HUES6 (cell line): Measurements from ENCODE around the gene CAPZB.

ENCODE experiments used
- H3K27ac ChIP-seq: 2 replicates; pipeline ENCODE4 v1.7.0; 2013; ENCODE audit warnings: low read depth, mild to moderate bottlenecking, low read length, inconsistent platforms
- H3K27me3 ChIP-seq: 2 replicates; pipeline ENCODE4 v1.6.1; 2013; ENCODE audit warnings: low read length; ENCODE audit not compliant: control insufficient read depth, insufficient read depth
- H3K36me3 ChIP-seq: 2 replicates; pipeline ENCODE4 v1.6.1; 2013; ENCODE audit warnings: low read length; ENCODE audit not compliant: control insufficient read depth, insufficient read depth
- H3K4me1 ChIP-seq: 2 replicates; pipeline ENCODE4 v1.6.1; 2013; ENCODE audit warnings: low read length; ENCODE audit not compliant: control insufficient read depth, insufficient read depth
- H3K4me3 ChIP-seq: 2 replicates; pipeline ENCODE4 v1.5.1; 2013; ENCODE audit warnings: low read depth, low read length
- H3K9ac ChIP-seq: one replicate; pipeline ENCODE4 v1.6.1; 2013; ENCODE audit warnings: mild to moderate bottlenecking, low read length
- H3K9me3 ChIP-seq: 2 replicates; pipeline ENCODE4 v1.6.1; 2013; ENCODE audit warnings: low read depth, low read length; ENCODE audit not compliant: control insufficient read depth, insufficient read depth

Gene CAPZB

GRCh38 chr1:19467199-19468187 is 17.8 kb downstream of the CAPZB start:
- Histone ChIP-seq H3K4me3 (no peak overlapping the region), H3K9me3 (no peaks in the 10 kb centered on the region), H3K27ac (no peak overlapping the region), H3K9ac (no peak overlapping the region), H3K4me1 (peaks cover 48% of the 10 kb centered on the region), H3K36me3 (peaks cover 23% of the 10 kb centered on the region; the same call in 1 of the 2 replicates), H3K27me3 (no peaks in the 10 kb centered on the region)

GRCh38 chr1:19466112-19466561 is 19.2 kb downstream of the CAPZB start:
- Histone ChIP-seq H3K9me3 (no peaks in the 10 kb centered on the region), H3K9ac (no peak overlapping the region), H3K27me3 (no peaks in the 10 kb centered on the region), H3K36me3 (peaks cover 14% of the 10 kb centered on the region; the same call in 1 of the 2 replicates), H3K27ac (no peak overlapping the region), H3K4me3 (no peak overlapping the region), H3K4me1 (peaks cover 58% of the 10 kb centered on the region)

DNA sequence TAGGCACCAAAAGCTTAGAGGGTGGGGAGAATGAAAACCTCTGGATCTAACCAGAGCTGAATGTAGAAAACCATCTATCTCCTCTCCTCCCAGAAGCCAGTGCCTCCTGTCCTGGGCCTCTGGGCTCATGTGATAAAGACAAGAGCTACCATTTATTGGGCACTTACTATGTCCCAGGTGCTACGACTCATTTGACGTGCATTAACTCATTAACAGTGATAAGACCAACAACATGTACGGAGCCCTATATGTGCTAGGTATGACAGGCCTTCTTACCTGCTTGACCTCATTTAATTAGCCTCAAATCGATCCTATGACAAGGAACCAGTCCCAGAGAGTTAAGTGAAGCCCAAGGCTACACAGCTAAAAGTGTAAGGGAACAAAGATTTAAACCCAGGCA is 19.7 kb downstream of the CAPZB start:
- Histone ChIP-seq H3K36me3 (peaks cover 13% of the 10 kb centered on the region; the same call in 1 of the 2 replicates), H3K4me3 (no peak overlapping the region), H3K9me3 (no peaks in the 10 kb centered on the region), H3K9ac (no peak overlapping the region), H3K27ac (no peak overlapping the region), H3K27me3 (no peaks in the 10 kb centered on the region), H3K4me1 (peaks cover 62% of the 10 kb centered on the region)

GRCh38 chr1:19465123-19465522 is 20.2 kb downstream of the CAPZB start:
- H3K27ac ChIP-seq = no peak overlapping the region
- no peaks in the 10 kb centered on the region for H3K27me3 ChIP-seq
- no peak overlapping the region for H3K9ac ChIP-seq
- H3K4me1 ChIP-seq = peaks cover 64% of the 10 kb centered on the region
- no peak overlapping the region for H3K4me3 ChIP-seq
- H3K36me3 ChIP-seq = peaks cover 13% of the 10 kb centered on the region; the same call in 1 of the 2 replicates
- no peaks in the 10 kb centered on the region for H3K9me3 ChIP-seq

- Histone ChIP-seq H3K9me3 (no peaks in the 10 kb centered on the region), H3K27me3 (no peaks in the 10 kb centered on the region), H3K27ac (no peak overlapping the region), H3K36me3 (peaks cover 13% of the 10 kb centered on the region; the same call in 1 of the 2 replicates), H3K9ac (no peak overlapping the region), H3K4me1 (peaks cover 66% of the 10 kb centered on the region), H3K4me3 (no peak overlapping the region)
These were observed 20.6 kb downstream of the CAPZB start for GRCh38 chr1:19464696-19465095.

DNA sequence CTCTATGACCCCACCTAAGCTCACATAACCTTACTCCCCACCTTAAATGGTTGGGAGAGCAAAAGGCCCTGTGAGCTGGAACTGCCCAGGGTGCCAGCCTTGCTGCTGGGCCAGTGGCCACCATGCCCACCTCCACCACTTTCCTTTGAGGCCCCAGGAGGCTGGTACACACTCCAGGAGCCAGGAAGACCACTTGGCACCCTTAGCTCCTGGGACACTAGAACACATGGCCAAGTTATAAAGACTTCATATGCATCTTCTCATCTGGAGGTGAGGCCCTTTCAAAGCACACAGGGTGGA is 21.9 kb downstream of the CAPZB start:
- H3K4me1 ChIP-seq = peaks cover 66% of the 10 kb centered on the region
- H3K4me3 ChIP-seq = no peak overlapping the region
- no peak overlapping the region for H3K9ac ChIP-seq
- H3K36me3 ChIP-seq = peaks cover 9% of the 10 kb centered on the region; the same call in 1 of the 2 replicates
- H3K27me3 ChIP-seq = no peaks in the 10 kb centered on the region
- H3K9me3 ChIP-seq = no peaks in the 10 kb centered on the region
- no peak overlapping the region for H3K27ac ChIP-seq

DNA sequence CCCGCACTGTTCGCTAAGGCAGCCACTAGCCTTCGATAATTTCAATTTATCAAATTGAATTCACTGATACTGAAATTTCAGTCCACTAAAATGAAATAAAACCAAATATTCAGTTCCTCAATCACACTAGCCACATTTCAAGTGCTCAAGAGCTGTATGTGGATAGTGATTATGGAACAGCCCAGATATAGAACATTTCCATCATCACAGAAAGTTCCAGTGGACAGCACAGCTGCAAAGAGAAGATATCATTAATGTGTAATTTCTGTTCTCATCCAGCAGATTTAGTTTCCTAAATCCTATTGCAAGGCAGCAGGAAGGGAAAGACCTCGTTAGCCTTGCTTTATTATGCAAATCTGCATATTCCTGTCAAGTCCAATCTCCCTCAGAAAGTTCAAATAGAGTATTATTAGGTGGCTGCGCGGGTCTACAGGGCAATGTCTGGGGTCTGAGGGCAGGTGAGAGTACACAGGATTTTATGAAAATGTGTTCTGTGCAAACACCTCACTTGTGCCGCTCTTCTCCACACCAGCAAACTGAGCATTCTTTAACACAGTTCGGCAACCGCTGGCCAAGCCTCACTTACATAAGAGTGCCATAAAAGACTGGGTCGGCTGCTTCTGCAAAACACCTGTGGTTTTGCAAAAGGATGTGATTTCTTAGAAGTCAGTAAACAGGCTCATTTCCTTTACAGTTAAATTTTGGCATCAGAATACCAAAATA is 22.4 kb downstream of the CAPZB start:
- Histone ChIP-seq H3K36me3 (peaks cover 9% of the 10 kb centered on the region; the same call in 1 of the 2 replicates), H3K27me3 (no peaks in the 10 kb centered on the region), H3K4me1 (peaks cover 61% of the 10 kb centered on the region), H3K27ac (no peak overlapping the region), H3K4me3 (no peak overlapping the region), H3K9ac (no peak overlapping the region), H3K9me3 (no peaks in the 10 kb centered on the region)

- Histone ChIP-seq H3K4me3 (no peak overlapping the region), H3K9ac (no peak overlapping the region), H3K27me3 (no peaks in the 10 kb centered on the region), H3K9me3 (no peaks in the 10 kb centered on the region), H3K36me3 (peaks cover 6% of the 10 kb centered on the region; the same call in 1 of the 2 replicates), H3K4me1 (peaks cover 67% of the 10 kb centered on the region), H3K27ac (no peak overlapping the region)
These were observed 24.2 kb downstream of the CAPZB start for GRCh38 chr1:19461220-19461554.

- no peaks in the 10 kb centered on the region for H3K27me3 ChIP-seq
- no peak overlapping the region for H3K27ac ChIP-seq
- no peak overlapping the region for H3K4me3 ChIP-seq
- H3K9me3 ChIP-seq = no peaks in the 10 kb centered on the region
- no peak overlapping the region for H3K9ac ChIP-seq
- H3K4me1 ChIP-seq = peaks cover 67% of the 10 kb centered on the region
- H3K36me3 ChIP-seq = peaks cover 5% of the 10 kb centered on the region; the same call in 1 of the 2 replicates
These were observed 24.7 kb downstream of the CAPZB start for GRCh38 chr1:19460535-19461219.

- Histone ChIP-seq H3K36me3 (no peaks in the 10 kb centered on the region; the same call in 1 of the 2 replicates), H3K9me3 (no peaks in the 10 kb centered on the region), H3K27ac (no peak overlapping the region), H3K9ac (no peak overlapping the region), H3K27me3 (no peaks in the 10 kb centered on the region), H3K4me1 (peaks cover 84% of the 10 kb centered on the region), H3K4me3 (no peak overlapping the region)
These were observed 26.4 kb downstream of the CAPZB start for GRCh38 chr1:19458815-19459417.
